ENCODE measurements around the gene UBL3.

DNA sequence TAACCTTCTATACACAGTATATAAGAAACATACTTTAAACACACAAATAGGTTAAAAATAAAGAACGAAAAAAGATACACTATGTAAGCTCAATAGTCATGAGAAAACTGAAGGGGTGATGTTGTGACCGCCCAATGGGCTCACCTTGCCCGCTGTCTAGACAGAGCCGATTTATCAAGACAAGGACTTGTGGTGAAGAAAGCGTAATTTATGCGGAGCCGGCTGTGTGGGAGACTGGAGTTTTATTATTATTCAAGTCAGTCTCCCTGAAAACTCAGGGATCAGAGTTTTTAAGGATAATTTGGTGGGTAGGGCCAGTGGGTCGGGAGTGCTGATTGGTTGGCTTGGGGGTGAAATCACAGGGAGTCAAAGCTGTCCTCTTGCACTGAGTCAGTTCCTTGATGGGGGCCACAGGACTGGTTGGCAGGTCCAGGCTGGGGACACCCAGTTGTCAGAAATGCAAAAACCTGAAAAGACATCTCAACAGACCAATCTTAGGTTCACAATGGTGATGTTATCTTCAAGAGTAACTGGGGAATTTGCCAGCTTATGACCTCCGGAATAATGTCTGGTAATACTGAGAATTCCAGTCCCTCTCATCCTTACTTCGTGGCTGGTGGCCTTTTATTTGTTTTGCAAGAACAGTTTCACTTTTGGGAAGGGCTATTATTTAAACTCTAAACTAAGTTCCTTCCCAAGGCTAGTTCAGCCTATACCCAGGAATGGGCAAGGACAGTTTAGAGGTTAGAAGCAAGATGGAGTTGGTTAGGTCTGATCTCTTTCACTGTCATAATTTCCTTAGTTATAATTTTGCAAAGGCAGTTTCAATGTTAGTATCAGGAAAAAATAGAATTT, 96.6 kb downstream of the UBL3 start:
- TF ChIP-seq, protein P1, sequence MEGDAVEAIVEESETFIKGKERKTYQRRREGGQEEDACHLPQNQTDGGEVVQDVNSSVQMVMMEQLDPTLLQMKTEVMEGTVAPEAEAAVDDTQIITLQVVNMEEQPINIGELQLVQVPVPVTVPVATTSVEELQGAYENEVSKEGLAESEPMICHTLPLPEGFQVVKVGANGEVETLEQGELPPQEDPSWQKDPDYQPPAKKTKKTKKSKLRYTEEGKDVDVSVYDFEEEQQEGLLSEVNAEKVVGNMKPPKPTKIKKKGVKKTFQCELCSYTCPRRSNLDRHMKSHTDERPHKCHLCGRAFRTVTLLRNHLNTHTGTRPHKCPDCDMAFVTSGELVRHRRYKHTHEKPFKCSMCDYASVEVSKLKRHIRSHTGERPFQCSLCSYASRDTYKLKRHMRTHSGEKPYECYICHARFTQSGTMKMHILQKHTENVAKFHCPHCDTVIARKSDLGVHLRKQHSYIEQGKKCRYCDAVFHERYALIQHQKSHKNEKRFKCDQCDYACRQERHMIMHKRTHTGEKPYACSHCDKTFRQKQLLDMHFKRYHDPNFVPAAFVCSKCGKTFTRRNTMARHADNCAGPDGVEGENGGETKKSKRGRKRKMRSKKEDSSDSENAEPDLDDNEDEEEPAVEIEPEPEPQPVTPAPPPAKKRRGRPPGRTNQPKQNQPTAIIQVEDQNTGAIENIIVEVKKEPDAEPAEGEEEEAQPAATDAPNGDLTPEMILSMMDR (IDR thresholded peaks at IDR 0.05 in 8 of 11, conservative IDR thresholded peaks at IDR 0.05 in 3 of 11) = no peak
- TF ChIP-seq POLR2A (IDR thresholded peaks at IDR 0.05) = no peak
